HG02938 (cell line): ENCODE results near the gene TNFAIP1.
"Not testable (repeated sequence)": the region's sequence is repeated elsewhere in the genome, so short reads cannot be mapped to it uniquely, and the experiment has no call there.

Experiments used
- ATAC-seq: cut with Tn5 transposase; IDR thresholded peaks from one replicate; pipeline ENCODE4 v1.9.1; 2021; ENCODE audit warnings: mild to moderate bottlenecking, moderate library complexity; ENCODE audit not compliant: unreplicated experiment

TNFAIP1 gene

DNA sequence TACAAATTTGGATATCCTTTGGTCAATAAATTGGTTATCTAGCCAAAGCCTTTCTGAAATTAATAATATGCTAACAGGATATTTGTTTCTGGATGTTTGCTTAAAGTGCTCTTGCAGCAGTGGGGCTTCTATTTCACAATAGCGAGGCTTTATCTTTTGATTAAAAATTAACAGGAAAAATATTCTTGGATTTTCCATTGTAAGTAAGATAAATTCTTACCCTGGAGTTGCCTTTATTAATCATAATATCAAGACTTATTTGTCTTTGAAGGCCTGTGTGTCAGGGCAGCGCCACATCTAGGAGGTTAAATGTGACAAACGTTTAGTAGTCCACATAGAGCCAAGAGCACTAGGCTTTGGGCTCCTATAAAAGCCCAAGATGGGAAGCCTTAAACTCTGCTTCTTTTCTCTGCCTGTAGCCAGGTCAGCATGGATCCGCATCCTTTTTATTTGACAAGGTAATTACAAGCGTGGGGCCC lies 11.3 kb upstream of the TNFAIP1 start:
- ATAC-seq, result no peak

GRCh38 chr17:28324781-28325180 lies 10.8 kb upstream of the TNFAIP1 start:
- ATAC-seq, result no peak

GRCh38 chr17:28325211-28325610 lies 10.3 kb upstream of the TNFAIP1 start:
- no peak for ATAC-seq

- ATAC-seq, result no peak
Observed at GRCh38 chr17:28326114-28326513, 9.4 kb upstream of the TNFAIP1 start.

- peak; percentile 59 for ATAC-seq
Observed at GRCh38 chr17:28327031-28327607, 8.4 kb upstream of the TNFAIP1 start.

DNA sequence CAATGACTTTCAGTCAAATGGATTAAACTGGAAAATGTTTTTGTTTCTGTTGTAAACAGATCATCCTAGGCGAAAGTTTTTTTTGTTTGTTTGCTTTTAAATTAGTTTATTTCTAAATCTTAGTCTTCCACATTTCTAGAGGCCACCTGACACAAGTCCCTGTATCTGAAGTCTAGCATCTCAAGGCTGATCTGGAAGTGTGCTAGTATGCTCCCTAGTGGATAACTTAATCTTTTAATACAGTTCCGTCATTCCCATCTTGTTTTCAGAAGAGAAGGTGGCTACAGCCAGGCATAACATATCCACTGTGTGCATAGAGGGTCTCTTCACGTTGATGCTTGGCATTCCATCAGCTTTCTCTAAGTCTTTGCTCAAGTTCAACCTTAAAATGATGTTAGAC lies 7.9 kb upstream of the TNFAIP1 start:
- no peak for ATAC-seq

DNA sequence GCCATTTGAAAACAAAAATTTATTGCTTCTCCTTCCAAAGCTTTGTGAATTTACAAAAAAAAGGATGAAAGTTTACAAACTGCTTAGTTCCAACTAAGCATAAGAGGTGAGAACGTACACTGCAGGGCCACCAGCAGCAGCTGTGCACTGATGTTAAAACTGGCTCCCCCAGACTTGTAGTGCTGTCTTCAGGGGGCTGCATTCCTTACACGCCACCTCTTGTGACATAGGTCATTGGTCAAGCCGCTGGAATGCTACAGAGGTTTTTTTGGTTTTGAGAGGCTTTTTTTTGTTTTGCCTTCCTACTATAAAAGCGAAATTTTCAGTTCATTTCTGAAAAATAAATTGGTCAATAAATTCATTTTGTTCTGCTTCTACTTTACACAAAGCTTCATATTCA lies 7.2 kb upstream of the TNFAIP1 start:
- ATAC-seq, result no peak

- no peak for ATAC-seq
Observed at GRCh38 chr17:28330671-28331070, 4.9 kb upstream of the TNFAIP1 start.

GRCh38 chr17:28331891-28332420 lies 3.6 kb upstream of the TNFAIP1 start:
- no peak for ATAC-seq

DNA sequence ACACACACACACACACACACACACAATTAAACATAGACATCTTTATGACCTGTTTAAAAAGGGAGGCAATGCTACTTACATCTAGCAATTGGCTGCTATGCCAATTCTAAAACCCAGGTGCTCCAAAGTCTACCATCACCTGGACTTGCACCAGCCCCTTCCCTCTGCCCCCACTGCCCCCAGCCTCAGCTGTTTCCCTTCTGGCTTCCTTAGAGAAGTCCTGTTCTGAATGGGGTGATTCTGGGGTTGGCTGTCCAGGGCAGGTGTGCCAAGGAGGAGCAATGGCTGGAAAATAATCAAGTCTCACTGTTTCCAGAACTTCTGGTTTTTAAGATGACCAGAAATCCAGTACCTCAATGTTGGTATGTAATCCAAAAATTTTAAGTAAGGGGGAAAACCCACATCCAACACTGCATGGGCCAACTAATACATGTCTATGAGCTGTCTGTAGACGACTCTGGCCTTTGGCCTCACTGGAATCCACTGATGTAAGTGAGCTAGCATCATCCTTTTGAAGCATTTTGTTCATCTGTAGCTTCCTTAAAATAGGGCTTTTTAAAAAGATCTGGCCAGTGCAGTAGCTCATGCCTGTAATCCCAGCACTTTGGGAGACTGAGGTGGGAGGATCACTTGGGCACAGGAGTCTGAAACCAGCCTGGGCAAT lies 2.3 kb upstream of the TNFAIP1 start:
- no peak for ATAC-seq

DNA sequence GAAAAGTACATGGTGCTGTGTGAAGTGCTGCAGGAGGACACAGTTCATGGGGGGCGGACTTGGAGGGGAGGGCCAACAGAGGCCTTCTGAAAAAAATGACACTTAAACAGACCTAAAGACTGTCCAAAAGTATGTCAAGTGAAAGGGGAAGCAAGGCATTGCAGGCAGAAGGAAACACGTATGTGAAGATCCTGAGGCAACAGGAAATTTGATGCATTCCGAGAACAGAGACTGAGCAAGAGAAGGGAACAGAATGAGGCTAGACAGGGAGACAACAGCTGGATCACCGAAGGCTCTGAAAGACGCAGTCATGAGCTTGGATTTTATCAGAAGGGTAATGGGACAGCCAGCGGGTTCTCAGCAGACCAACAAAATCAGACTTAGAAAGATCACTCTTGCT lies 1.4 kb upstream of the TNFAIP1 start:
- ATAC-seq, result no peak

DNA sequence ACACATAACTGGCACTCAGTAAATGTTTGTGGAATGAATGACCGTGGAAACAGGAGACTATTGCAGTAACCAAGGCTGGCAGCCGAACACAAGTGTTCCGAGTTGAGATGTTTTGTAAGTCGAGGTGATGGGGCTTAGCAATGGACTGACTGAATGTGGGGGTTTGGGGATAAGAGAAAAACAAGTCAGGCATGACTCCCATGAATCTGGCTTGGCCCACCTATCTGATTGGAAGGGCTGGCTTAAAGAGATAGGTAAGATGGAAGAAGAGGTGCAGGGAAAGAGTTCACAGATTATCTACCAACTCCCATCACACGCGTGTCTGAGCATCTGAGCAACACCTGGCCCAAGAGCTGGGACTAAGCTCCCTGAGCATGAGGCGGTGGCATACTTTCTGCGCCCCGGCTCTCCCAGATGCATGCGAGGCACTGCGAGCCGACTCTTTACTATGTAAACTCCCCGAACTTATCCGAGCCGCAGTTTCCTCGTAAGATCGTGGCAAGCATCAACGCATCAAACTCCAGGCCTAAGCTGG lies 828 bp upstream of the TNFAIP1 start:
- ATAC-seq, result peak; percentile 2

GRCh38 chr17:28335959-28336871 lies 654 bp downstream of the TNFAIP1 start:
- ATAC-seq, result no peak

DNA sequence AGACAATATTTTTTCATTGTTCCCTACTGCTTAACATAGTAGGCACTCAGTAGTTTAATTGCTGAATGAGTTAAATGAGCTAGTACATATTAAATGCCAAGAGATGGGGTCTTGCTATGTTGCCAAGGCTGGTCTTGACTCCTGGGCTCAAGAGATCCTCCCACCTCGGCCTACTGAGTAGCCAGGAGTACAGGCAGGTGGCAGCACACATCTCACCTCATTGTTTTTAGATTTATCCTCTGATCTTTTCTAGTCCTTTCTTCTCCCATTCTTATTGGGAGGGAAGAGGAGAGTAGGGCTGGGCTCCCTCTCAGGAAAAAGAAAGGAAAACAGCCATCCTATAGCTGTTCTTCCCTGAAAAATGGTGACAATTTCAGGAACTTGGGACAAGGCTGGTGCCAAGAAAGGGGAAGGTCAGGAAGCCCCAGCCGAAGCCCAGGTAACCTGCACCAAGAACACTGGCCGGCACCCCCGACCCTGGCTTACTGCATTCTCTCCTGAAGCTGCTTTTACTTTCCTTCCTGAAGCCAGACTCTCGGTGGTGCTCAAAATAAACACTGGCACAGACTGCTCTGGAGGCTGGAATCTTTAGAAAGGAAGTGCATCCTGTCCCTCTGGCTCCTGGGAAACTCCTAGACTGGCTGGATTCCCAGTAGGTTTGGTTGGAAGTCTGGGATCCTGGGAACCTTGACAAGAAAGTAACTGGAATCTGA lies 2.7 kb downstream of the TNFAIP1 start:
- no peak for ATAC-seq

DNA sequence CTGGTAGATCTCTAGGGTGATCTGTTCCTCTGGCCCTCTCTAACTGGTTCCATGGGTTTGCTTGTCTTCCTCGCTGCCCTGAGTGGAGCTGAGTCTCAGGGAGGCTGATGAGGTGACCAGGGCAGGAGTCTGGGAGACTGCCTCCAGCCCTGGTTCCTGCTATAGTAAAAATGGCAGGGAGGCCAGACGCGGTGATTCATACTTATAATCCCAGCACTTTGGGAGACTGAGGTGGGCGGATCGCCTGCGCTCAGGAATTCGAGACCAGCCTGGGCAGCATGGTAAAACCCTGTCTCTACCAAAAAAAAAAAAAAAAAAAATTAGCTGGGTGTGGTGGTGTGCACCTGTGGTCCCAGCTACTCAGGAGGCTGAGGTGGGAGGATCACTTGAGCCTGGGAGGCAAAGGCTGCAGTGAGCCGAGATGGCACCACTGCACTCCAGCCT lies 3.2 kb downstream of the TNFAIP1 start:
- ATAC-seq, result not testable (repeated sequence)

DNA sequence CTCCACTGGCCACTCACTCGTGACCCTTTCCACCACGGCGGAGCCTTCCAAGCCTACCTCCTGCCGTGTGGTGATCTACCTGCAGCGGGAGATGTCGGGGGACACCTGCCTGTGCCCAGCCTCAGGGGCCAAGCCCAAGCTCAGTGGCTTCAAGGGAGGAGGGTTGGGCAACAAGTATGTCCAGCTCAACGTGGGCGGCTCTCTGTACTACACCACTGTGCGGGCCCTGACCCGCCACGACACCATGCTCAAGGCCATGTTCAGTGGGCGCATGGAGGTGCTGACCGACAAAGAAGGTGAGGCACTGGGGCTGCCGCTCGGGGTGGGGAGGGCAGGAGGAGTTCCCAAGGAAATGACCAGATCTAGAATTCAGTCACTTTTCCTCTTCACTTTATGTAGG lies 3.9 kb downstream of the TNFAIP1 start:
- ATAC-seq, result no peak

GRCh38 chr17:28340374-28340773 lies 4.8 kb downstream of the TNFAIP1 start:
- no peak for ATAC-seq

GRCh38 chr17:28341516-28341915 lies 6.0 kb downstream of the TNFAIP1 start:
- no peak for ATAC-seq

DNA sequence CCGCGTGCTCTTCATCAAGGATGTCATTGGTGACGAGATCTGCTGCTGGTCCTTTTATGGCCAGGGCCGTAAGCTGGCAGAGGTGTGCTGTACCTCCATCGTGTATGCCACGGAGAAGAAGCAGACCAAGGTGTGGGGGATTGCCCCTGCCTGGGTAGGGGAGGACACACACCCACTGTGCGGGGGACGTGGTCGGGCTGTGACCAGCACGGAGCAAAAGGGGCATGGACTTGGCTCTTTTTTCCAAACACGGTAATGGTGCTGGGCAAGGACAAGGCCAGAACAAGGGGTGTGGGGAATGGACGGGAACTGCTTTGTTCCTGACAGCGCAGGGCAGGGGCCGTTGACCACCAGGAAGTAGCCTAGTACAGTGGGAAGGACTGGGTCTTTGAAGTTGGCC lies 6.8 kb downstream of the TNFAIP1 start:
- no peak for ATAC-seq

DNA sequence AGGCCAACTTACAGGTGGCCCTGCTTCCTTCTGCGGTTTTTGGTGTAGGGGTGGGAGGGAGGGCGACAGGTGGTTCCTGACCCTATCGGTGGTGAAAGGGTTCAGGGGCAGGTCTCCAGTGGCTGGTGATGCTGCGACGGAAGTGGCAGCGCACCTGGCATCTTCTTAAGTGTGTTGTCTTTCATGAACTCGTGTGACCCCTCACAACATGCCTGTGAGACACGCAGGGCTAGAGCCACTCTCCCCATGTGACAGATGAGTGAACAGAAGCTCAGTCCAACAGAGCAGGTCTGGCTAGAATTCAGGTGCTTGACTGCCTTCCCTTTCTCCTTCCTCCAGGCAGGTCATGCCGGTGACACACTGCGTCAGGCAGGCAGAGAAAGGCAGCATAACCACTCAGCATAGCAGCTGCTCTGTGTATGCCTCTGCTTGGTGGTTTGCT lies 8.0 kb downstream of the TNFAIP1 start:
- ATAC-seq, result no peak
